Activated T-helper 17 cell treated with anti-CD3 and anti-CD28 coated beads, Interleukin-2, amount 50 U/mL, for 72 hours (primary cell): ENCODE data around the gene ANG. TPM values are rescaled to one million over a fixed set of nuclear protein-coding genes. Genes with fewer than 3 reads are reported as not detected.
"Not testable (repeated sequence)": the region's sequence is repeated elsewhere in the genome, so short reads cannot be mapped to it uniquely, and the experiment has no call there.

Source experiments
- ATAC-seq: fragments of 150-1000 bp; cut with Tn5 transposase; replicated peaks from 2 replicates; pipeline ENCODE4 v1.10.0; 2021; ENCODE audit warnings: mild to moderate bottlenecking, moderate library complexity
- H3K27ac Mint-ChIP-seq: one replicate; pipeline ENCODE4 v1.8.0; 2022; ENCODE audit warnings: mixed read lengths
- H3K27me3 Mint-ChIP-seq: one replicate; pipeline ENCODE4 v1.8.0; 2022; ENCODE audit warnings: mixed read lengths
- H3K36me3 Mint-ChIP-seq: one replicate; pipeline ENCODE4 v1.8.0; 2022; ENCODE audit warnings: low read depth, mild to moderate bottlenecking, mixed read lengths
- H3K4me1 Mint-ChIP-seq: one replicate; pipeline ENCODE4 v1.8.0; 2022; ENCODE audit warnings: mixed read lengths
- H3K4me3 Mint-ChIP-seq: one replicate; pipeline ENCODE4 v1.8.0; 2022; ENCODE audit warnings: mild to moderate bottlenecking, mixed read lengths
- H3K9me3 Mint-ChIP-seq: one replicate; pipeline ENCODE4 v1.8.0; 2022; ENCODE audit warnings: mixed read lengths
- total RNA-seq, 2 donors: library from RNA; stranded (reverse); gene quantifications; one replicate each; pipeline ENCODE4 v1.2.3, GENCODE V29; 2022

ANG gene
- total RNA-seq, 2 donors from 2014 or later, result 3.6 to 11.1 TPM

- not testable (repeated sequence) for H3K4me3 Mint-ChIP-seq, H3K36me3 Mint-ChIP-seq, H3K9me3 Mint-ChIP-seq, H3K27ac Mint-ChIP-seq, ATAC-seq, H3K4me1 Mint-ChIP-seq, H3K27me3 Mint-ChIP-seq
Measured at GRCh38 chr14:20700965-20701364, 12.4 kb downstream of the ANG start.

GRCh38 chr14:20706657-20707355, 18.2 kb downstream of the ANG start:
- no peak overlapping the region for H3K27ac Mint-ChIP-seq
- no peaks in the 10 kb centered on the region for H3K36me3 Mint-ChIP-seq
- H3K27me3 Mint-ChIP-seq, result no peaks in the 10 kb centered on the region
- no peaks in the 10 kb centered on the region for H3K4me1 Mint-ChIP-seq
- ATAC-seq, result no peak
- no peaks in the 10 kb centered on the region for H3K9me3 Mint-ChIP-seq
- no peak overlapping the region for H3K4me3 Mint-ChIP-seq

- ATAC-seq, result no peak
- Mint-ChIP-seq H3K27me3 (no peaks in the 10 kb centered on the region), H3K4me1 (no peaks in the 10 kb centered on the region), H3K27ac (no peak overlapping the region), H3K36me3 (no peaks in the 10 kb centered on the region), H3K4me3 (no peak overlapping the region), H3K9me3 (no peaks in the 10 kb centered on the region)
Measured at GRCh38 chr14:20707622-20708021, 19.1 kb downstream of the ANG start.

GRCh38 chr14:20711261-20711660, 22.7 kb downstream of the ANG start:
- no peaks in the 10 kb centered on the region for H3K36me3 Mint-ChIP-seq
- ATAC-seq, result no peak
- H3K4me1 Mint-ChIP-seq, result no peaks in the 10 kb centered on the region
- no peak overlapping the region for H3K27ac Mint-ChIP-seq
- peaks cover 4% of the 10 kb centered on the region for H3K27me3 Mint-ChIP-seq
- H3K9me3 Mint-ChIP-seq, result no peaks in the 10 kb centered on the region
- no peak overlapping the region for H3K4me3 Mint-ChIP-seq

- H3K27ac Mint-ChIP-seq, result no peak overlapping the region
- no peak for ATAC-seq
- no peaks in the 10 kb centered on the region for H3K4me1 Mint-ChIP-seq
- no peak overlapping the region for H3K4me3 Mint-ChIP-seq
- no peaks in the 10 kb centered on the region for H3K36me3 Mint-ChIP-seq
- peaks cover 5% of the 10 kb centered on the region for H3K27me3 Mint-ChIP-seq
- peaks cover 2% of the 10 kb centered on the region for H3K9me3 Mint-ChIP-seq
Measured at GRCh38 chr14:20711685-20712084, 23.1 kb downstream of the ANG start.

GRCh38 chr14:20712904-20713303, 24.3 kb downstream of the ANG start:
- H3K4me1 Mint-ChIP-seq, result no peaks in the 10 kb centered on the region
- H3K27ac Mint-ChIP-seq, result no peak overlapping the region
- peaks cover 3% of the 10 kb centered on the region for H3K9me3 Mint-ChIP-seq
- no peak overlapping the region for H3K4me3 Mint-ChIP-seq
- H3K36me3 Mint-ChIP-seq, result no peaks in the 10 kb centered on the region
- ATAC-seq, result no peak
- peaks cover 14% of the 10 kb centered on the region for H3K27me3 Mint-ChIP-seq

GRCh38 chr14:20714593-20715250, 26.2 kb downstream of the ANG start:
- H3K9me3 Mint-ChIP-seq, result peaks cover 3% of the 10 kb centered on the region
- H3K36me3 Mint-ChIP-seq, result no peaks in the 10 kb centered on the region
- no peak overlapping the region for H3K27ac Mint-ChIP-seq
- peaks cover 23% of the 10 kb centered on the region for H3K27me3 Mint-ChIP-seq
- H3K4me1 Mint-ChIP-seq, result no peaks in the 10 kb centered on the region
- no peak for ATAC-seq
- no peak overlapping the region for H3K4me3 Mint-ChIP-seq

- Mint-ChIP-seq H3K4me3 (no peak overlapping the region), H3K36me3 (no peaks in the 10 kb centered on the region), H3K27me3 (peaks cover 42% of the 10 kb centered on the region), H3K27ac (no peak overlapping the region), H3K9me3 (peaks cover 3% of the 10 kb centered on the region), H3K4me1 (peaks cover 5% of the 10 kb centered on the region)
- ATAC-seq, result no peak
Measured at GRCh38 chr14:20719777-20720176, 31.2 kb downstream of the ANG start.

- H3K9me3 Mint-ChIP-seq, result peaks cover 3% of the 10 kb centered on the region
- H3K27me3 Mint-ChIP-seq, result peaks cover 43% of the 10 kb centered on the region
- no peak overlapping the region for H3K4me3 Mint-ChIP-seq
- H3K4me1 Mint-ChIP-seq, result peaks cover 5% of the 10 kb centered on the region
- no peaks in the 10 kb centered on the region for H3K36me3 Mint-ChIP-seq
- ATAC-seq, result peak; percentile 43
- no peak overlapping the region for H3K27ac Mint-ChIP-seq
Measured at GRCh38 chr14:20720741-20721140, 32.2 kb downstream of the ANG start.

GRCh38 chr14:20722016-20722415, 33.5 kb downstream of the ANG start:
- peaks cover 5% of the 10 kb centered on the region for H3K4me1 Mint-ChIP-seq
- H3K27ac Mint-ChIP-seq, result no peak overlapping the region
- no peak for ATAC-seq
- H3K4me3 Mint-ChIP-seq, result no peak overlapping the region
- peaks cover 44% of the 10 kb centered on the region for H3K27me3 Mint-ChIP-seq
- H3K36me3 Mint-ChIP-seq, result no peaks in the 10 kb centered on the region
- no peaks in the 10 kb centered on the region for H3K9me3 Mint-ChIP-seq

- Mint-ChIP-seq H3K4me3 (no peak overlapping the region), H3K9me3 (no peaks in the 10 kb centered on the region), H3K27me3 (peaks cover 38% of the 10 kb centered on the region), H3K4me1 (peaks cover 5% of the 10 kb centered on the region), H3K36me3 (no peaks in the 10 kb centered on the region), H3K27ac (no peak overlapping the region)
- no peak for ATAC-seq
Measured at GRCh38 chr14:20723488-20723887, 34.9 kb downstream of the ANG start.

GRCh38 chr14:20726121-20726520, 37.6 kb downstream of the ANG start:
- not testable (repeated sequence) for H3K4me1 Mint-ChIP-seq, ATAC-seq, H3K36me3 Mint-ChIP-seq, H3K27ac Mint-ChIP-seq, H3K9me3 Mint-ChIP-seq, H3K4me3 Mint-ChIP-seq
- peaks cover 24% of the 10 kb centered on the region for H3K27me3 Mint-ChIP-seq

- no peaks in the 10 kb centered on the region for H3K9me3 Mint-ChIP-seq
- no peak overlapping the region for H3K4me3 Mint-ChIP-seq
- ATAC-seq, result no peak
- H3K36me3 Mint-ChIP-seq, result no peaks in the 10 kb centered on the region
- peaks cover 5% of the 10 kb centered on the region for H3K4me1 Mint-ChIP-seq
- H3K27ac Mint-ChIP-seq, result no peak overlapping the region
- H3K27me3 Mint-ChIP-seq, result peaks cover 27% of the 10 kb centered on the region
Measured at GRCh38 chr14:20726531-20726930, 38.0 kb downstream of the ANG start.

- no peak for ATAC-seq
- Mint-ChIP-seq H3K4me3 (no peak overlapping the region), H3K27ac (no peak overlapping the region), H3K4me1 (no peaks in the 10 kb centered on the region), H3K36me3 (no peaks in the 10 kb centered on the region), H3K9me3 (no peaks in the 10 kb centered on the region), H3K27me3 (peaks cover 11% of the 10 kb centered on the region)
Measured at GRCh38 chr14:20730891-20731290, 42.3 kb downstream of the ANG start.

GRCh38 chr14:20732477-20732876, 43.9 kb downstream of the ANG start:
- Mint-ChIP-seq H3K27ac (no peak overlapping the region), H3K4me1 (no peaks in the 10 kb centered on the region), H3K36me3 (no peaks in the 10 kb centered on the region), H3K9me3 (no peaks in the 10 kb centered on the region), H3K4me3 (no peak overlapping the region), H3K27me3 (peaks cover 7% of the 10 kb centered on the region)
- no peak for ATAC-seq
